NCI-H345 treated with DMSO at 0.1 percent for 48 hours (cell line): ENCODE data around the gene RHOBTB1.

Experiments used
- DNase-seq: peaks from one replicate; lab custom pipeline; 2025; ENCODE audit not compliant: unreplicated experiment; lab: John Stamatoyannopoulos, UW

The RHOBTB1 gene

DNA sequence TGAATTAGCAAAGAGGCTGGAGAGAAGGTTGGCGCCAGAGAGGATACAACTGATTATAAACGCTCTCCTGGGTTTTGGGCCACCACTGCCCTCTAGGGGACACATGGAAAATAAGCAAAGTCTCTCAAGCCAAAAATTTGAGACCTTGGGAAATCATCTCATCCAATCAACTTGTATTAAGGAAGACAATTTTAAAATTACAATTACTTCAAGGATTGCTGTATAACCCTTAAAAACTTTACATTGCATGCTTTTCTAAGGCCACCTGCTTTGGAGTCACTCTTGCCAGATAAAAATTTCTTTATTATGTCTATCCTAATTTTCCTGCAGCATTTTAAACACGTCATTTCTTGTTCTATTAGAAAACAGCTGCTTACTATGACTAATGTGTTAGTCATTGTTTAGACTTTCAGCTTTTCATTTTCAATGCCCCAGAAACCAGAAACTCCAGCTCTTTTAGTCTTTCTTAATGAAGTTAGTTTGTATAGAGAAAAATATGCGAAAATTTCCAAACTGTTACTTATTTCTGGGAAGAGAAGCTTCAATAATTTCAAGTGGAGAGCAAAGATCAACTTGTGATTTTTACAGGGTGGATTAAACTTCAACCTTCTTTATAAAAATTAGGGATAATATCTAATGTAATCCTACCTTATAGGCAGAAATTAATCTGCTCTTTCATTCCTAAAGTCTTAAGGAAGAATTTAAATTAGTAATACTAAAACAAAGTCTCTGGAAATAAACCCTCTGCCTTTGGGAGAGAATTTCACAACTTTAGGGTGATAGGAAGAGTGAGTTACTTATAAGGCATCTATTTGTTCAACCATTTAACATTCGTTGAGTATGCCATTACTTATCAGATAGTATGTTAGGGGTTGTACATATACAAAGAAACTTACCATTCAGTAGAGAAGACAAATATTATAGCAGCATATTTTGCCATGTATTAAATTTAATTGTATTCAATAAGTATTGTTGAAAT is 20.6 kb upstream of the RHOBTB1 start:
- no peak for DNase-seq

- DNase-seq = no peak
Observed at GRCh38 chr10:60963441-60964256, 19.7 kb upstream of the RHOBTB1 start.

DNA sequence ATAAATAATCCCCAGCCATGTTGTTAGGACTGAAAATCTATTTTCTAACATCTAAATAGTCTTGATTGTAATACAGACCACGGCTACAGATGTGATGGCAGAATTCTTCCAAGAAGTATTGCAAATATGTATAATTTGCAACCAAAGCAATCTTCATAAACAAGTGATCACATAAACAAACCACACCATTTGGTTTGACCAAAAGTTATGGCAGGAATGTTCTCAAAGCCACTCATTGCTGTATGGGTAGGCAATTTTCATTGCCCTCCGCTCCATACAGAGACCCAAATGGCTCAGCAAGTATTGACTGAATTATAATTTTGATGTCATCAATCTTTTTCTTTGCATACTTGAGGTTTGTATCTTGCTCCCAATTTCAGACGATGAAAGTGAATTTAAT is 19.0 kb upstream of the RHOBTB1 start:
- no peak for DNase-seq

- DNase-seq = no peak
Observed at GRCh38 chr10:60960913-60961312, 16.9 kb upstream of the RHOBTB1 start.

DNA sequence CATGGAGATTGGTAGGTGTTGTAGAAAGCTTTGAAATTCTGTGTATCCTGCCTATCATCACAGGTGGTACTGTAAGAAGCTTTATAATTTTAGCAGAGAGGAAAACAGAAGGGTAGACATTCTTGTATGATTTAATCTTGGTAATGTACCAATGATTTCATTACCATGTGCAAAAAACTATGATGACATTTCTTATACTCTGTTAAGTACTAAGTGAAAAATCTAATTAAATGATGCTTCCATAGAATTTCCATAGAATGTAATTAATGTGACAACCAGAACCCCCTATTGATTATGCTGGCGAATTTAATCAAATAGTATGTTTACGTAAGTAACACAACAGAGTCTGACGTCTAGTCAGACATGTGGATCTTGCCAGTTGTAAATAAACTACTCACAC is 16.0 kb upstream of the RHOBTB1 start:
- DNase-seq = no peak

DNA sequence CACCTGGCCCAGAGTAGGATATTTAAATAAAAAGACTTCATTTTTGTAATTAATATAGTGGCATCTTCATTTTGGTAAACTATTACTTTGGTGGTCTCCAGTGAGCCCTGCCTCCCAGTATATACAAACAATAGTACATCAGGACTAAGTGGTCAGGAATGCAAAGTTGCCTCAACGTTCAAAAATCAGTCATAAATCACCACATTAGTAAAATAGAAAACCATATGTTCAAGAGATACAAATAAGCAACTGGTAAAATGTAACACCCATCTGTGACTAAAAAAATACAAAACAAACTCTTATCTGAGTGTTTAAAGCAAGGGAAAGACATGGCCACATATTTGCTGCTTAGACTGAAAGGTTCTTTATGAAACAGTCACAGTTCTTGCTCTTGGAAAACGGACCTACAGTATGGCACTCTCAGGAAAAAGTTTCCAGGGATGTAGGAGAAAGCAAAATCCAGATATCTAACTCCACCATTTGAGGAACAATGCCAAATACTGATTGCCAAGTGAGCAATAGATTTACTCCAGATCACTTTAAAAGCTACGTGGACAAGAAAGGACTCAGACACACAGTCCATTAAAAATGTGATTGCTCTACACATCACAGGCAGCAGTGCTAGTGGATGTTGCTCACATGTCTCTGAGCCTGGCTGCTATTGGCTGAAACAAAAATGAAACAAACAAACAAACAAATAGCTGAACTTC is 15.1 kb upstream of the RHOBTB1 start:
- no peak for DNase-seq

GRCh38 chr10:60957667-60958221 is 13.8 kb upstream of the RHOBTB1 start:
- no peak for DNase-seq

DNA sequence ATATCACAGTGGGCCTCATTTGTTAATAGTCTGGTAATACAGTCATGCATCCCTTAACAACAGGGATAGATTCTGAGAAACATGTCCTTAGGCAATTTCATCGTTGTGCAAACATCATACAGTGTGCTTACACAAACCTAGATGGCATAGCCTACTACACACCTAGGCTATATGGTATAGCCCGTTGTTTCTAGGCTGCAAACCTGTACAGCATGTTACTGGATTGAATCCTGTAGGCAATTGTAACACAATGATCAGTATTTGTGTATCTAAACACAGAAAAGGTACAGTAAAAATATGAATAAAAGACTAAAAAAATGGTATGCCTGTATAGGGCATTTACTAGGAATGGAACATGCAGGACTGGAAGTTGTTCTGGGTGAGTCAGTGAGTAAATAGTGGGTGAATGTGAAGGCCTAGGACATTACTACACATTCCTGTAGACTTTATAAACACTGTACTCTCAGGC is 12.0 kb upstream of the RHOBTB1 start:
- no peak for DNase-seq

- no peak for DNase-seq
Observed at GRCh38 chr10:60955316-60955715, 11.3 kb upstream of the RHOBTB1 start.

DNA sequence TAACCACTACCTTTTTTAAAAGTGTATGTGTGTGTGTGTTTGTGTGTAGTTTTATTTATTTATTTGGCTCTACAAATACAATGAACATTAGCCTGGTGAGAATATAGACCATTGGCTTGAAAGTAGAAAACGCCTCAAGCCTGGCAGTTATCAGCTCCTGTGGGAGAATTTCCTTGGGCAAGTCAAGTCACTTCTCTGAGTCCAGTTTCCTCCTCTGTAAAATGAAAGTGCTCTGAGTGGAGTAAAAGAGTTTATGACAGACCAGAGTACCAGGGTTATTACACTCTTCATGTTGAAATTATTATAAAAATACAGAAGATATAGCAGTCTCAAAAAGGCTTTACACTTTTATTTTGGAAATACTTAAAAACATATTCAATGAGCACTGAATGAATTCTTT is 10.1 kb upstream of the RHOBTB1 start:
- DNase-seq = no peak

DNA sequence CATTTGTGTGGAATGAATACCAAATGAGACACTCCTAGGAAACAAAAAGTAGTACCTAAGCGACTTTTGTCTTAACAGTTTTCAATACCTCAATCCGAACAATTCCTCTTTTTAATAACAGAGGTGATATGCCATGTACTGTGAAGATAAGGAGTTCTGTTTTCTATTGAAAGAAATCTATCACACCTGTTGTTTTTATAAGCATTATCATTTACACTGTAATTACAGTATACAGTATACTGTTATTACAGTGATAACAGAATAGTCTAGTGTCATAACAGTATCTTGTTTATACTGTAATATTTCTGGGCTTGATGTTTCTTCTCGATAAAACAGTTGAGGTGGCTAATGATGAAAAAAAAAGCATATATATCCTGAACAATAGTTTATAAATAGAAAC is 9.4 kb upstream of the RHOBTB1 start:
- no peak for DNase-seq

GRCh38 chr10:60952846-60953220 is 8.8 kb upstream of the RHOBTB1 start:
- no peak for DNase-seq

DNA sequence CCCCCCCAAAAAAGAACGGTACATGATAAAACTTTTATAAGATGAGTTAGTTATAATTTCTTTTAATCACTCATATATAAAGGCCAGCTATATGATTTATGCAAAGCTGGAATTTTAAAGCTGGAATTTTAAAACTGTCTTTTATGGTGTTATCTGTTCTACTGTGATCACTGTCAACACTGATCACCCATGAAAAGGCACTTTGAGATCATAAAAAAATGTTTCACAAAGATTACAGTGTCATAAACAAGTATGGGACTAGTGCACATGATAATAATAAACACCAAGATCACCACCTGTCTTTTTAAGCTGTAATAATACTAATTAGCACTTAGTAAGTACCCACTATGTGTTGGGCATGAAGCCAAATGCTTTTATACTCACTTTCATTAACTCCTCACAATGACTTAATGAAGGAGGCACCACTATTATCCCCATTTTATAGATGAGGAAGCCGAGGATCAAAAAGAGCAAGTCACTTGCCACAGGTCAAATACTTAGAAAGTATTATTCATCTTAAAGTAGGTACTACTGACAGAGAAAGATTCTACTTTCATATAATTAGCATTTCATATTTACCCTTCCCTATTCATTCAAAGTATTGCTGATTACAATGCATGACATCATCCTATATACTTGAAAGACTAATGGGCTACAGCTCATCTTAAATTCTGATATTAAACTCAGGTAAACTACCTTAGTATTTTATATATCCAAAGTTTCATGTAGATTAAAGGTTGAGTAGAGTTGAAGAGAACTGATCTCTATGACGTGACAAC is 8.3 kb upstream of the RHOBTB1 start:
- no peak for DNase-seq

DNA sequence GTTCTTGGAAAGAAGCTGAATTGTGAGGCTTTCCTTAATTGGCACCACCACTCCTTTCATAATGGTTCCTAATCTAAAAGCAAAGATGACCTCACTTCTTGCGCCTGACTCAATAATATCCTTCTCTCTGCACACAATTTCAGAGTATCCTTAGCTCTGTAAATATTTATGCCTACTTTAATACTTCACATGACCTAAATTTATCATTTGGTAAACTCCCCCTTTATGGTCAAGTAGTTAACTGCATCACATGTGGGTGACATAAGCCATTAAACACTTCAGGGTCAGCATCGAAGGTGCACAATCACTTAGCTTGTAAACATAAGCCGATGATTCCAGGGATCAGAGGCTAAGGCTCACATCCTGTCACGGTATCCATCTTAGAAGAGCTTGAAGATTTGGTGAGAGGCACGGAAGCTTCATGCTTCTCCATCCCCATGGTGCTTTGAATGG is 7.3 kb upstream of the RHOBTB1 start:
- no peak for DNase-seq

GRCh38 chr10:60950300-60950699 is 6.3 kb upstream of the RHOBTB1 start:
- no peak for DNase-seq

DNA sequence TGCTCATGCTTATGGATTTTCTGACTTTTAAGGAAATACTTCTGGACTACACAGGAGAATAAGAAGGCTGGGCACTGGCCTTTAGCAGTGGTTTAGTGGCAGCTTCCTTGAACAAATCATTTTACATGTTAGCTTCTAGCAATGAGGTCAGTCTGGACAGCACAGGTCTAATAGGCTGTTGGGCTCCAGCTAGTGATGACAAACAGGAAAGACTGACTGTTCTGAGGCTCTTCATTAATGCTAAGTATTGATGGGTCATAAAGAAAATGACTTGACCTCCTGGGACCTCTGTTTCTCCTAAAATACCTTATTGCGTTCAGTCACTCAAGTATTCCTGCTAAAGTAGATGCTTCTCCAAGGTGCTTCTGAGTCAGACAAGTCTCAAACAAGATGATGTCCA is 4.9 kb upstream of the RHOBTB1 start:
- DNase-seq = no peak

- DNase-seq = no peak
Observed at GRCh38 chr10:60944910-60945297, 919 bp upstream of the RHOBTB1 start.

- no peak for DNase-seq
Observed at GRCh38 chr10:60943316-60944057, 498 bp downstream of the RHOBTB1 start.

DNA sequence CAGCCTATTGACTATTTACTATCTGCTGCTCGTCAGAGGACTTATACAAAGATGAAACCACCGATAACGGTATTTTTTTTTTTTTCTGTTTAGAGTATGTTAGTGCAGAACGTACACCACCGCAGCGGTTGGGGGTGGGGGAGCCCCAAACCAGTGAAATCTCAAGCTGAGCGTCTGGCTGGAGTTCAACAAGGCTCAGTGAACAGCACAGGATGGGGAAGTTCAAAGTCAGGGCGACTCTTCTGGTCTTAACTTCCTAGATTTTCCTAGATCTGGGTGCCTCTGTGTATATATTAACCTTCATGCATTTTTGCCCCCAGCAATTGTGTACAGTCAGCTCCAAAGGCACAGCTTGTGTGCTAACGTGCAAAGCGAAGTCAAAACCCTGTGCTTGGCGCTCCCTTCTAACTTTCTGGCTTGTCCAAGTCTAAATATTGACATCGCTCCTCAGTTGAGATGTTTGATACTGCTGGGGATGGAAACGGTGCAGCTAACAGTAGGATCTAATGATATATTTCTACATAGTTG is 1.1 kb downstream of the RHOBTB1 start:
- no peak for DNase-seq
